ENCODE data around the gene RNF123. TPM values are rescaled to one million over a fixed set of nuclear protein-coding genes. Genes with fewer than 3 reads are reported as not detected.

The RNF123 gene
- total and polyA plus RNA-seq, 2 experiments from 2014 or later, result 21.6 to 22.8 TPM

DNA sequence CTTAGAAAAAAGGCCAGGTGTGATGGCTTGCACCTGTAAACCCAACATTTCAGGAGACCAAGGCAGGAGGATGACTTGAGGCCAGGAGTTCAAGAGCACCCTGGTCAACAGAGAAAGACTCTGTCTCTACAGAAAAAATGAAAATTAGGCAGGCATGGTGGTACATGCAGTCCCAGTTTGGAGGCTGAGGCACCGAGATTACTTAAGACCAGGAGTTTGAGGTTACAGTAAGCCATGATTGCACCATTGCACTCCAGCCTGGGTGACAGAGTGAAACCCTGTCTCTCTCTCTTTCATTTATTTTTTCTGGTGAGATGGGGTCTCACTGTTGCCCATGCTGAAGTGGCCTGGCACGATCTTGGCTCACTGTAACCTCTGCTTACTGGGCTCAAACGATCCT lies 72.3 kb downstream of the RNF123 start:
- Histone ChIP-seq H3K4me1 (ENCODE audit: insufficient read depth) (no peaks in the 10 kb centered on the region), H3K4me2 (ENCODE audit: unreplicated experiment) (no peak overlapping the region), H2AFZ (no peak overlapping the region), H3K79me2 (ENCODE audit: insufficient read depth) (peaks cover 100% of the 10 kb centered on the region), H3K27me3 (replicated peaks; ENCODE audit: insufficient read depth) (no peaks in the 10 kb centered on the region), H3K9ac (no peak overlapping the region), H3F3A (ENCODE audit: insufficient read depth) (no peaks in the 10 kb centered on the region), H3K9me2 (ENCODE audit: insufficient read depth) (no peaks in the 10 kb centered on the region), H3K36me3 (ENCODE audit: low read depth) (no peaks in the 10 kb centered on the region), H4K20me1 (ENCODE audit: insufficient read depth) (peaks cover 3% of the 10 kb centered on the region; the same call in 1 of the 2 replicates), H3K27ac (no peak overlapping the region), H3K9me3 (ENCODE audit: low read depth) (no peaks in the 10 kb centered on the region), H3K4me3 (no peak overlapping the region)
- TF ChIP-seq EZH2phosphoT487 (IDR thresholded peaks at IDR 0.05; ENCODE audit: insufficient read depth, low read depth) (no peak), EZH2 (IDR thresholded peaks at IDR 0.05; ENCODE audit: insufficient read depth, poor library complexity, severe bottlenecking) (no peak)
- WGBS, 2 experiments (ENCODE audit: low coverage in 1 of 2, low lambda C conversion rate in 2 of 2, missing lambda C conversion rate in 2 of 2), result 80 to 87% methylated on average over 3 of the region's 3 CpGs
- in situ Hi-C loops (cut with MboI), result no loop called here
- DNase-seq, result no peak

DNA sequence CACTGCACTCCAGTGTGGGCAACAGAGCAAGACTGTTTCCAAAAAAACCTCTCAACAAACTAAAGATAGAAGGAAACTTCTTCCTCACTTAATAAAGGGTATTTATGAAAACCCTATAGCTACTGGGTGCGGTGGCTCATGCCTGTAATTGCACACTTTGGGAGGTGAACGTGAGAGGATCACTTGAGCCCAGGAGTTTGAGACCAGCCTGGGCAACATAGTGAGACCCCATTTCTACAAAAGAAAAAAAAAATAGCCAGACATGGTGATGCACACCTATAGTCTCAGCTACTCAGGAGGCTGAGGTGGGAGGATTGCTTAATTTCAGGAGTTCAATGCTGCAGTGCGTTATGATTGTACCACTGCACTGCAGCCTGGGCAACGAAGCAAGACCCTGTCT lies 74.6 kb downstream of the RNF123 start:
- Histone ChIP-seq H3K9me2 (ENCODE audit: insufficient read depth) (no peaks in the 10 kb centered on the region), H3K9ac (no peak overlapping the region), H2AFZ (no peak overlapping the region), H3K9me3 (ENCODE audit: low read depth) (no peaks in the 10 kb centered on the region), H3F3A (ENCODE audit: insufficient read depth) (no peaks in the 10 kb centered on the region), H3K27me3 (replicated peaks; ENCODE audit: insufficient read depth) (no peaks in the 10 kb centered on the region), H3K36me3 (ENCODE audit: low read depth) (no peaks in the 10 kb centered on the region), H3K27ac (no peak overlapping the region), H3K4me1 (ENCODE audit: insufficient read depth) (no peaks in the 10 kb centered on the region), H3K4me2 (ENCODE audit: unreplicated experiment) (no peak overlapping the region), H3K79me2 (ENCODE audit: insufficient read depth) (peaks cover 100% of the 10 kb centered on the region), H3K4me3 (no peak overlapping the region), H4K20me1 (ENCODE audit: insufficient read depth) (peaks cover 3% of the 10 kb centered on the region; the same call in 1 of the 2 replicates)
- 88 to 91% methylated on average over 4 of the region's 4 CpGs for WGBS, 2 experiments (ENCODE audit: low coverage in 1 of 2, low lambda C conversion rate in 2 of 2, missing lambda C conversion rate in 2 of 2)
- no peak for DNase-seq
- in situ Hi-C loops (cut with MboI), result no loop called here
- no peak for TF ChIP-seq EZH2phosphoT487 (IDR thresholded peaks at IDR 0.05; ENCODE audit: insufficient read depth, low read depth)
- TF ChIP-seq EZH2 (IDR thresholded peaks at IDR 0.05; ENCODE audit: insufficient read depth, poor library complexity, severe bottlenecking), result no peak

- 95 to 100% methylated on average over 3 of the region's 3 CpGs for WGBS, 2 experiments (ENCODE audit: low coverage in 1 of 2, low lambda C conversion rate in 2 of 2, missing lambda C conversion rate in 2 of 2)
Observed at GRCh38 chr3:49769286-49769915, 80.0 kb downstream of the RNF123 start.

DNA sequence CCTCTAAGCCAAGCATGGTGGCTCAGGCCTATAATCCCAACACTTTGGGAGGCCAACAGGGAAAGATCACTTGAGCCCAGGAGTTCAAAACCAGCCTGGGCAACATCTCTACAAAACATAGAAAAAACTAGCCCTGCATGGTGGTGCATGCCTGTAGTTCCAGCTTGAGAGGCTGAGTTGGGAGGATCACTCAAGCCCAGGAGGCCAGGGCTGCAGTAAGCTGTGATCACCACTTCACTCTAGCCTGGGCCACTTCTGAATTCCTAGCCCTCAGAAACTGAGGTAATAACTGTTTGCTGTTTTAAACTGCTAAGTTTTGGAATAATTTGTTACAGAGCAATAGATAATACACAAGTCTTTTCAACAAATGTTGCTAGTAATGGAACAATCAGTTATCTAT lies 80.6 kb downstream of the RNF123 start:
- H3K27me3 ChIP-seq (replicated peaks; ENCODE audit: insufficient read depth), result no peaks in the 10 kb centered on the region
- H3K4me2 ChIP-seq (ENCODE audit: unreplicated experiment), result no peak overlapping the region
- no peaks in the 10 kb centered on the region; the same call in 1 of the 2 replicates for H3K4me1 ChIP-seq (ENCODE audit: insufficient read depth)
- in situ Hi-C loops (cut with MboI), result no loop called here
- no peaks in the 10 kb centered on the region for H4K20me1 ChIP-seq (ENCODE audit: insufficient read depth)
- no peaks in the 10 kb centered on the region for H3K9me2 ChIP-seq (ENCODE audit: insufficient read depth)
- H3K36me3 ChIP-seq (ENCODE audit: low read depth), result no peaks in the 10 kb centered on the region
- H3F3A ChIP-seq (ENCODE audit: insufficient read depth), result 0 out of 2 replicates have a peak, but pooled peaks cover 9% of the 10 kb centered on the region
- no peaks in the 10 kb centered on the region for H3K9me3 ChIP-seq (ENCODE audit: low read depth)
- no peak overlapping the region for H2AFZ ChIP-seq
- H3K27ac ChIP-seq, result no peak overlapping the region
- TF ChIP-seq EZH2 (IDR thresholded peaks at IDR 0.05; ENCODE audit: insufficient read depth, poor library complexity, severe bottlenecking), result no peak
- TF ChIP-seq EZH2phosphoT487 (IDR thresholded peaks at IDR 0.05; ENCODE audit: insufficient read depth, low read depth), result no peak
- peaks cover 99% of the 10 kb centered on the region for H3K79me2 ChIP-seq (ENCODE audit: insufficient read depth)
- no peak overlapping the region for H3K9ac ChIP-seq
- no peak overlapping the region for H3K4me3 ChIP-seq
- DNase-seq, result no peak

More at GRCh38 chr3:49769286-49769915, 80.0 kb downstream of the RNF123 start:
- no peak overlapping the region for H3K4me3 ChIP-seq
- H3K79me2 ChIP-seq (ENCODE audit: insufficient read depth), result peaks cover 99% of the 10 kb centered on the region
- H3K9ac ChIP-seq, result no peak overlapping the region
- H3K9me3 ChIP-seq (ENCODE audit: low read depth), result no peaks in the 10 kb centered on the region
- H3K36me3 ChIP-seq (ENCODE audit: low read depth), result no peaks in the 10 kb centered on the region
- no peaks in the 10 kb centered on the region for H4K20me1 ChIP-seq (ENCODE audit: insufficient read depth)
- H3K9me2 ChIP-seq (ENCODE audit: insufficient read depth), result no peaks in the 10 kb centered on the region
- no peaks in the 10 kb centered on the region; the same call in 1 of the 2 replicates for H3K4me1 ChIP-seq (ENCODE audit: insufficient read depth)
- H3K4me2 ChIP-seq (ENCODE audit: unreplicated experiment), result no peak overlapping the region
- DNase-seq, result no peak
- no peak overlapping the region for H3K27ac ChIP-seq
- H3F3A ChIP-seq (ENCODE audit: insufficient read depth), result 0 out of 2 replicates have a peak, but pooled peaks cover 4% of the 10 kb centered on the region
- H3K27me3 ChIP-seq (replicated peaks; ENCODE audit: insufficient read depth), result no peaks in the 10 kb centered on the region
- in situ Hi-C loops (cut with MboI), result no loop called here
- TF ChIP-seq EZH2phosphoT487 (IDR thresholded peaks at IDR 0.05; ENCODE audit: insufficient read depth, low read depth) (no peak), EZH2 (IDR thresholded peaks at IDR 0.05; ENCODE audit: insufficient read depth, poor library complexity, severe bottlenecking) (no peak)
- no peak overlapping the region for H2AFZ ChIP-seq

Small RNA genes within 50 kb of the gene (small RNA-seq; reads per million reads assigned to genes)
- gene AMIGO3 (ENCODE audit: low read depth, low replicate concordance) (not detected), gene COX6CP14 (ENCODE audit: low read depth, low replicate concordance) (not detected)

Other genes with a start within 250 kb of the RNF123 start
- gene DAG1, start 219.3 kb upstream of the RNF123 start, total RNA-seq (2014; rRNA removed; shearing (Covaris generic)), result 81.8 and 90.2 TPM in 2 replicates
- gene DAG1, start 219.3 kb upstream of the RNF123 start, polyA plus RNA-seq (2016; fragmentation: Nextera tagmentation; extraction: Ambion mirVana), result 42.4 and 43.0 TPM in 2 replicates
- under 0.01 TPM in 2 replicates for gene BSN, start 135.1 kb upstream of the RNF123 start, total RNA-seq (2014; rRNA removed; shearing (Covaris generic))
- 0.03 and 0.08 TPM in 2 replicates for gene BSN, start 135.1 kb upstream of the RNF123 start, polyA plus RNA-seq (2016; fragmentation: Nextera tagmentation; extraction: Ambion mirVana)
- 108 and 126 TPM in 2 replicates for gene APEH, start 15.2 kb upstream of the RNF123 start, total RNA-seq (2014; rRNA removed; shearing (Covaris generic))
- gene APEH, start 15.2 kb upstream of the RNF123 start, polyA plus RNA-seq (2016; fragmentation: Nextera tagmentation; extraction: Ambion mirVana), result 83.3 and 89.1 TPM in 2 replicates
- 6.3 and 6.4 TPM in 2 replicates for gene MST1, start 83 bp upstream of the RNF123 start, total RNA-seq (2014; rRNA removed; shearing (Covaris generic))
- gene MST1, start 83 bp upstream of the RNF123 start, polyA plus RNA-seq (2016; fragmentation: Nextera tagmentation; extraction: Ambion mirVana), result 2.5 and 3.0 TPM in 2 replicates
- gene AMIGO3, start 30.1 kb downstream of the RNF123 start, total RNA-seq (2014; rRNA removed; shearing (Covaris generic)), result 3.2 TPM in 1 of 2 replicates, not detected in the other
- gene AMIGO3, start 30.1 kb downstream of the RNF123 start, polyA plus RNA-seq (2016; fragmentation: Nextera tagmentation; extraction: Ambion mirVana), result 0.18 and 0.25 TPM in 2 replicates
- gene GMPPB, start 34.4 kb downstream of the RNF123 start, total RNA-seq (2014; rRNA removed; shearing (Covaris generic)), result 36.2 and 37.8 TPM in 2 replicates
- 22.8 and 24.1 TPM in 2 replicates for gene GMPPB, start 34.4 kb downstream of the RNF123 start, polyA plus RNA-seq (2016; fragmentation: Nextera tagmentation; extraction: Ambion mirVana)
- gene IP6K1, start 97.0 kb downstream of the RNF123 start, total RNA-seq (2014; rRNA removed; shearing (Covaris generic)), result 20.6 and 27.2 TPM in 2 replicates
- gene IP6K1, start 97.0 kb downstream of the RNF123 start, polyA plus RNA-seq (2016; fragmentation: Nextera tagmentation; extraction: Ambion mirVana), result 18.7 and 20.3 TPM in 2 replicates
- gene CDHR4, start 110.3 kb downstream of the RNF123 start, total RNA-seq (2014; rRNA removed; shearing (Covaris generic)), result not detected in 2 replicates
- gene CDHR4, start 110.3 kb downstream of the RNF123 start, polyA plus RNA-seq (2016; fragmentation: Nextera tagmentation; extraction: Ambion mirVana), result not detected in 2 replicates
- 7.1 and 12.0 TPM in 2 replicates for gene INKA1, start 113.7 kb downstream of the RNF123 start, total RNA-seq (2014; rRNA removed; shearing (Covaris generic))
- 7.2 and 7.9 TPM in 2 replicates for gene INKA1, start 113.7 kb downstream of the RNF123 start, polyA plus RNA-seq (2016; fragmentation: Nextera tagmentation; extraction: Ambion mirVana)
- gene UBA7, start 124.4 kb downstream of the RNF123 start, total RNA-seq (2014; rRNA removed; shearing (Covaris generic)), result 35.7 and 41.6 TPM in 2 replicates
- gene UBA7, start 124.4 kb downstream of the RNF123 start, polyA plus RNA-seq (2016; fragmentation: Nextera tagmentation; extraction: Ambion mirVana), result 14.0 and 16.9 TPM in 2 replicates
- 4.5 and 6.6 TPM in 2 replicates for gene TRAIP, start 167.0 kb downstream of the RNF123 start, total RNA-seq (2014; rRNA removed; shearing (Covaris generic))
- 4.1 and 5.2 TPM in 2 replicates for gene TRAIP, start 167.0 kb downstream of the RNF123 start, polyA plus RNA-seq (2016; fragmentation: Nextera tagmentation; extraction: Ambion mirVana)
- not detected in 2 replicates for gene CAMKV, start 180.3 kb downstream of the RNF123 start, total RNA-seq (2014; rRNA removed; shearing (Covaris generic))
- 0.09 and 0.19 TPM in 2 replicates for gene CAMKV, start 180.3 kb downstream of the RNF123 start, polyA plus RNA-seq (2016; fragmentation: Nextera tagmentation; extraction: Ambion mirVana)
- gene MST1R, start 214.3 kb downstream of the RNF123 start, total RNA-seq (2014; rRNA removed; shearing (Covaris generic)), result 0.32 TPM in 1 of 2 replicates, not detected in the other
- gene MST1R, start 214.3 kb downstream of the RNF123 start, polyA plus RNA-seq (2016; fragmentation: Nextera tagmentation; extraction: Ambion mirVana), result 0.35 TPM in 1 of 2 replicates, not detected in the other
- 15.0 and 16.7 TPM in 2 replicates for gene MON1A, start 240.3 kb downstream of the RNF123 start, total RNA-seq (2014; rRNA removed; shearing (Covaris generic))
- gene MON1A, start 240.3 kb downstream of the RNF123 start, polyA plus RNA-seq (2016; fragmentation: Nextera tagmentation; extraction: Ambion mirVana), result 12.6 and 13.6 TPM in 2 replicates